HG03520 (cell line): Measurements from ENCODE around the gene RAD51.

Experiments
- ATAC-seq: cut with Tn5 transposase; IDR thresholded peaks from one replicate; pipeline ENCODE4 v1.9.1; 2021; ENCODE audit warnings: mild to moderate bottlenecking, moderate library complexity; ENCODE audit not compliant: unreplicated experiment

Gene RAD51

DNA sequence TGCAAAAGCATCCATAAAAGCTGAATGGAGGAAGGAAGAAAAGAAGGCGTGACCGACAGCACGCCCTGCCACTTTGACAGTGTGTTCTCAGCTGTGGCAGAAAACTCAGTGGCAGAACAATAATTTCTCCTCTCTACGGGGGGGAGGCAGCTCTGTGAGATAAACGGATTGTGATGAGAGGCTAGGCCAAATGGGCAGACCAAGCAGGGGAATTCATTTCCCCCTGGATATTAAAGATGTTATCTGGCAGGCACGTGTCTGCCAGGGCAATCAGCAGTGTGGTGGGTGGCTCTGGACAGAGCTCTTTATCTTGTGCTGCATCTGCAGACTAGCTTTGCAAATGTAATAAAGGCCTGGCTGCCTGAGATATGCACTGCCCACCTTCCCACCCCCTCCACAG, 62.0 kb downstream of the RAD51 start:
- ATAC-seq, result no peak

DNA sequence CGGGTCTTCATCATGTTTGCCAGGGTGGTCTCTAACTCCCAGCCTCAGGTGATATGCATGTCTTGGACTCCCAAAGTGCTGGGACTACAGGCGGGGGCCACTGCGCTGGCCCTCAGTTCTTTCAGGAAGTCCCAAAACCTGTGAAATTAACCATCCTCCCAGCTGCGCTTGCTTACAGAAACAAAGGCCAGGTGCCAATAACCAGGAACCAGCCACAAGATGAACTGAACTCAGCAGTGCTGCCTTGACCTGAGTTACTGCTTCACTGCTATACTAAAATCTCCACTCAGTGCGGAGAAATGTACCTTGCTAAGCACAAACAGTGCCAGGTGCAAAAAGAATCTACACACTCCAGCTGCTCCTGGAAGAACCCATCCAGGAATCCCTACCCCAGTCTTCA, 65.0 kb downstream of the RAD51 start:
- ATAC-seq, result no peak

DNA sequence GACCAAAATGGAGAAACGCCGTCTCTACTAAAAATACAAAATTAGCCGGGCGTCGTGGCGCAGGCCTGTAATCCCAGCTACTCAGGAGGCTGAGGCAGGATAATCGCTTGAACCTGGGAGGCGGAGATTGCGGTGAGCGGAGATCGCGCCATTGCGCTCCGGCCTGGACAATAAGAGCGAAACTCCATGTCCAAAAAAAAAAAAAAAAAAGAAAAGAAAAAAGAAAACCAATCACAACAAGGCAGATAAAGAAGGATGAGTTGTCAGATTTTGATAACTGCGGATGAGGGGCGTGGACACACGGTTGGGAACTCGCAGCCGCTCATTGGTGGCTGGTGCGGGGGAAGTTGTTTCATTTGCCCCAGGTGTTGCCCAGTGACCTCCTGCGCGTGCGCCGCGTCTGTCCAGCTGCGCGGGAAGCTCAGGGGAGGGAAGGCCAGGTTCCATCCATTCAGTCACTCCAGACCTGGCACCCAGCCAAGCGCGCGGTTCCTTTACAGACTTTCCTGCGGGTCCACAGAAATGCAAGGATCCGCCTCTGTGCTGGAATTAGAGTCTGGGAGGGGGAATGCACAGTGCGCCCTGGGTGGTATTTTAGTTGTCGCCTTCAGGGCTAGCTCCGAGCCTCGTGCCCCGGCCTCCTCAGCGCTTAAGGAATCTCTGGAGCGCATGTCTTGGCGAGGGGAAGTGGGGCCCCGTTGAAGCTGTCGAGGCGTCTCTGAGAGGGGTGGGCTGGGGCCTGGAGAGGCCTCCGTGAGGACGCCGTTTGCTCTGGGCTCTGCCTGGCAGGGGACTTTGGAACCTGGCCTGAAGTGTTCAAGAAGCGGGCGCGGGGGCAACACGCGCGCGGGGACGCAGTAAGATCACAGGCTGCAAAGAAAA, 68.2 kb downstream of the RAD51 start:
- ATAC-seq, result peak; percentile 4

DNA sequence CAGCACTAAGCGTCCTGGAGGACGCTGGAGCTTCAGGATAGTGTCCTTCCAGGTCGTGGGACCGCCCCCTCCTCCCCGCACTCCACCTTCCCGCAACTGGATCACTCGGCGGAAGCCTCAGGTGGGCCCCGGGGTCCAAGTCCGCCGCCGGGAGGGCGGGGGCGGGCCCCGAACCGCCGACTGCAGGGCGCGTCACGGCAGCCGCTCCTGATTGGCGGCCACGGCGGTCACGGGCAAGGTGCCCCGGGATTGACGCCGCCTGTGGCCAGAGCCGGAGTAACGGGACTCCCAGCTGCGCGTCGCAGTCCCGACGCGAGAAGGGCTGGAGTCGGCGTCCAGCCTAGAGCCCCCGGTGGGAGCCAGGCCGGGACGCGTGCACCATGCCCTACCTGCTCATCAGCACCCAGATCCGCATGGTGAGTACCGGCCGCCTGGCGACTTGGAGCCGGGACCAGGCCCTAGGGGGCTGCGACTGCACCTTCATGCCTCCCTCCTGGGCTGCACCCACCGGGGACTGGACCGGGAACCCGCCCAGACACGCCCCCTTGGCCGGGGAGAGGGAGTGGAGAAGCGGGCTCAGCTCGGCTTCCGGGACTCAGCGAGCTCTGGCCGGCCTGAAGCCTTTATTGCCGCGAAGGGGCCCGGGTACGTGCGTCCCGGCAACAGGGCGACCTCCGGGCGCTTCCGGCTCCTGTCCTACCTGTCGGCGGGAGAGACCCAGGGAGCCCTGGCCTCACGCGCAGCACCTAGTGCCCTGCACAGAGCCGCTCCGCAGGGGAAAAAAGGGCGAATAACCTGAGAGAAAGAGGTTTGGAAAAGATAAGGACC, 69.0 kb downstream of the RAD51 start, which contains the start of gene GCHFR:
Gene GCHFR (plus strand): TSS at position 268 of the 828 bp plus-strand sequence. CDS start 113 bp downstream, at position 381.
- ATAC-seq, result peak; percentile 58

DNA sequence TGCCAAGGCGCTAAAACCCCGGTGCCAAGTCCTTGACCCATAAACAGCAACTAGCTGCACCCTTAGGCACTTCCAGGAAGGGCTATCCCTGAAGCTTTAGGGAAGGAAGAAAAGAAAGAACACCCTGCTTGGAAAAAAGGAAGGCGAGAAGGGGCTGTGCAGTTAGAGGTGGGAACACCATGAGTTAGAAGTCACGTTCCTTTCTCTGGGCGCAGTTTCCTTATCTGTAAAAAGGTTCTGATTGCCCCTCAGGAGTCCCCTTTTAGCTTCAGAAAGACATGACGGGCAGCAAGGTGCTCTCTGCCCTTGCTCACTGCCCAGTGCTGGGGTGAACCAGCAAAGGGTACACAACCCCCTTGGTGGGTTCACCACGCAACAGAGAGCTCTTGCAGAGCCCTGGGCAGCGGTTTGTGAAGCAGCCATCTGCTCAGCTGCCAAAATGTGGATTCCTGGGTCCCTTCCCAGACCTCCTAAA, 69.7 kb downstream of the RAD51 start:
- ATAC-seq, result no peak

DNA sequence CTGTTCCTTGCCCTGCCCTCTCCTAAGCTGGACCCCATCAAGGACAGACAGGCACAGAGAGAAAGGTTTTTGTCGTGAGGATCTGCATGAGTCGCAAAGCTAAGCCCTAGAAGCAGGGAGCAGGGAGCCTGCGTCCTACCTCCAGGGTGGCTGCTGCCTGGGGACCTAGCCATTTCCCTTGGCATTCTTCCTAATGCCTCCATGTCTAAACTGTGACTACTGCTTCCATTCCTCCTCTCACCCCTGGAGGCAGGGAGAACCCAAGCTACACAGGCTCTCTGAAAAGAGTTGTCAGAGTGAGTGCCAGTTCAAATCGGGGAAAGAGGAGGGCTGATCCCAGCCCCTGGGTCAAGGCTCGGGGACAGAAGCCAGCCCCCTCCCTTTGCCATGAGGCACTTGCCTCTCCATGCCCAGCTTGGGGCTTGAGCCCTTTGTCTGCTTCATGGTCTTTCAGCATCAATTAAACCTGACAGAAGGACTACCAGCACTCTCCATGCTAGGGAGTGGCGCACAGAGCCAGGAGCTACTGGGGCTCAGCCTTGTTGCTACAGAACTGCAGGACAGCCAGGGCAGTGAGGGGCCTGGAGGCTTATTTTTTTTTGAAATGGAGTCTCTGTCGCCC, 71.3 kb downstream of the RAD51 start:
- ATAC-seq, result no peak

DNA sequence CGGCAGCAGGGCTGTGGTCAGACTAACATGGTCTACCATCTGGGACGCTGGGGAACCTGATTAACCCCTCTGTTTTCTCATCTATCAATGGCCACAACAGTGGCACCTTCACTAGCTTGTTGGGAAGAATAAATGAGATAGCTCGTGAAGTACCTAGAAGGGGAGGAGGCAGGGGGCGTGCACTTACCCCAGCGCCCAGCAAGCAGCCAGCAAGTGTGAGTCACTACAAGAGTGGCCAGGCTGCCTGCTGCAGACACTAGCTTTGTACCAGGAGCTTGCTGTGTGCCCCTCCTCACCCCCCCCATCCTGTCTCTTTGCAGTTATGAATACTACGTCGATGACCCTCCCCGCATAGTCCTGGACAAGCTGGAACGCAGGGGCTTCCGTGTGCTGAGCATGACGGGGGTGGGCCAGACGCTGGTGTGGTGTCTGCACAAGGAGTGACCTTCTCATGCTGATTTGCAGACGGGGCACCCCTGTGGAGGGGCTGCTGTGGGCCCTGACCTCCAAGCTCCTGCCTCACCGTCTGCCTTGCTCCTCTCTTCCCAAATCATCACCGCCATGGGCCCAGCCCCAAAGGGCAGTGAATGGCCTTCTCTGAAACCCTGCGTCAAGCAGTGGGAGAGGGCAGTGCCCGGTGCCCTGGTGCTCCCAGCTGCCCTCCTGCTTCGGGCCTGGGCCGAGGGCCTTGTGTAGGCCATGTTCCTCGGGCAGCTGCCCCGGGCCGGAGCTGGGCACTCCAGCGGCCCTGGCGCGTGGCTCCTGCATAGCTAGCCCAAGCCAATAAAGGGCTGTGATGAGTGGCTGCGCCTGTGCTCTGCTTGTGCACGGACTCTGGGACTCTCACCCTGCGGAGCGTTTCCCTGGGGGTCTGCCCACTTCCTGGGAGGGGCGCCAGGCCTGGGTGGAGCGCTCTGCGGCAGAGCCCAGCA, 72.2 kb downstream of the RAD51 start:
- ATAC-seq, result no peak

DNA sequence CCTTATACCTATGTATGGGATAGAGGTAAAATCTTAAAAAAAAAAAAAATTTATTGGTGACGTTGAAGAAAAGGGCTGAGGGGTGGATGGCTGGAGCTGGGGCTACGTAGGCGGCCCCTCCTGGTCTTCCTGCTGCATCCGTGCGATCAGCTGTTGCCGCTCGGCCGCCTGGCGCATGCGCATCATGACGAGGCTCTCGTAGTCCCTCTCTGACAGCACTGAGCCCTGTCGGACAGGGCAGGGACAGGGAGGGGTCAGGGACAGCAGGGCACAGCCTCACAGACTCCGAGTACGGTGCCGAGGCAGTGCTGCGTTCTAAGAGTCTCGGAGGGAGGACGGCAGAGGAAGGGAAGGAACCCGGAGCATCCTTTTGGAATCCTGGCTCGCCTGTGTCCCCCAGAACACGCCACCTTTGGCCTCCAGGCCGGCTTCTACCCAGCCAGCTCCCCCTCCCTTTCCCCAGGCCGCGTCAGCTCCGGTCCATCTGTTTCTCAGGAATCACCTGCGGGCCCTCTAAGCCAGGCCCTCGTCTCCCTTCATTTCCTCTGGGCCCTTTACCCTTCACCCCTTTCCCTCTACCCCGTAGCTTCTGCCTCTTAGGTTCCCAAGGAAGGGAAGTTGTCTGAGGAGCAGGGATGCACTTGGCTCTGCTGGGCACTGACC, 73.0 kb downstream of the RAD51 start:
- no peak for ATAC-seq

DNA sequence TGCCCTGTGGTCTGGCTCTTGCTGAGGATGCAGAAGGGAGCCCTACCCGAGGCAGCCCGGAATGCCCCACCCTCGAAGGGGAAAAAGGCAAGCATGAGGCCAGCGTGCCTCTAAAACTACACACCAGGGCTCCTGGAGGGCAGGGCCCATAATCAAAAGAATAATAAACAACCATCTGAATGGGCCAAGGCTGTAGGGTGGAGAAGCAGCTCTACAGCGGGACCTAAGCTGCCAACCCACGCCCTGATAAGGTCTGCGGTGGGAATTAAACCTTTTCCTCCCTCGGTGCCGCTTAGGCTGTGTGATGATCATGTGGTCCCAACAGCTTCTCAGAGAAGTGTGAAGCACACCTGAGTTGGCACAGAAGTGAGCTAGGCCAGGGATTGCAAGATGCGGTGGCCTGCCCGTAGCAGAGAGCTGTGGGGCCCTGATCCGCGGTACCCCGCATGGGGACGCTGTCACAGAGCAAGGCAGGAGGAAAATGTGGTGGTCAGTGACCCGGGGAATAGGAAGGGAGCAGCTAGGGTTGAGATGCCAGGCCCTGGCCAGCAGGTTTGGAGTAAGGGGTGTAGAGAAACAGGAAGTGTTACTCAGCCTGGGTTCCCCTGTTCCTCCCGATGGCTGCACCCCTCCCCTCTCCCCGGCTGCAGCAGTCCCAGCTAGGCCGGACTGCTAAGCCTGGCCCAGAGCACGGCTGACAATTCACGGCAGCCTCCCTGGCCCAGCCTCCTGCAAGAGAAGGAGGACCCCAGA, 73.7 kb downstream of the RAD51 start:
- no peak for ATAC-seq

DNA sequence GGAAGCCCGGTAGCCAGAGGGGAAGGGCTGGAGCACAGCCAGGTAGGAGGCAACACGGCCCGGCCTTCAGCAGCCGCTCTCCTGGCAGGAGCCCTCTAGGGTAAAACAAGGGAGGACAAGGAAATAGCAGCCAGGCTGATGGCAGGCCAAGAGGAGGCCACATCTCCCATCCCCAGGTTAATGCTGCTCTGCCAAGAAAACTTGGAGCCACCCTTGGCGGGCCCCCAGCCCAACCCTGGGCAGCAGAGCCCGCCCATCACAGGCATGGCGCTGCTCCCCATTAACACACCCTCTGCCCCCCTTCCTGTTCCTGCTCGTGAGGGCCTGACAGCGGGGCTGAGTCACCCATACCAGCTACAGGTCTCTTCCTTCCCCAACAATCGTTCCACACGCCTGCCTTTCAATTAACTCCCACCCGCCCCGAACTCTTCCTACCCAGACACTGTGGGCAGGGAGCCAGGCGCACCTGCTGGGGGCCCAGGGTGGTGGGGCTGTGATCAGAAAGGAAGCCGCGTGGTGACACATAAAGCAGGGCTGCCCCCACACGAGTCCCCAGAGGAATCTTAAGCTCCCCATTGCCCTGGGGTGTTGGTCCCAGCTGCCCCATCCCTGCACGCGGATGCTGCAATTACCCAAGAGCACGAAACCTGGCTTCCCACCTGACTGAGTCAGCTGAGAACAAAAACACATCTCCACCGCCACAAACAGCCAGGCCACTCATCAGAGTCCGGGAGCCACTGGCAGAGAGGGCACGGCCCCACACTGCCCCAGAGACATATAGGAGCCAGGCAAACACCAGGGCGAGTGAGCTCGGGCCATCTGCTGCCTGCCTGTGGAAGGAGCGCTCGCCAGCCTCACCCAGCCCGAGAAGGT, 74.5 kb downstream of the RAD51 start, which contains the start of gene C15orf62:
Gene C15orf62 (plus strand): TSS at position 707 of the 873 bp plus-strand sequence. CDS start 516 bp downstream, outside the sequence.
- ATAC-seq, result no peak

DNA sequence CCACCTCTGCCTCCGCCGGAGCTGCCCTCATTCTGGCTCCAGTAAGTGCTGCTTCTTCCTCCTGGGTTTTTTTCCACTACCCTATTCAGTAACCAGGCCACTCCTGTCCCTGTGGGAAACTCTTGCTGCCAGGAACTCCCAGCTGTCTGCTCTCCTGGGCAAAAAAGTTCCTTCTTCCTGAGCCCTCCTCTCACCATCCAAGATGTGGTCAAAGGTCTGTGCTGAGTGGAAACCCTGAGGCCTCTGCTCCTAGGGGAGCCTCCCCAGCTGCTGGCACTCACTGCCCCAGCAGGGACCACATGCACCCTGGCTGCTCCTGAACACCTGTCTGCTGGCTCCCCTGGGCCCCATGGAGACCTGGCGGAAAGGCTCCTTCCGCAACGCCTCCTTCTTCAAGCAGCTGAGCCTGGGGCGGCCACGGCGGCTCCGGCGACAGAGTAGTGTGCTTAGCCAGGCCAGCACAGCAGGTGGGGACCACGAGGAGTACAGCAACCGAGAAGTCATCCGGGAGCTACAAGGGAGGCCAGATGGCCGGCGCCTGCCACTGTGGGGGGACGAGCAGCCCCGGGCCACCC, 75.3 kb downstream of the RAD51 start:
- ATAC-seq, result no peak

DNA sequence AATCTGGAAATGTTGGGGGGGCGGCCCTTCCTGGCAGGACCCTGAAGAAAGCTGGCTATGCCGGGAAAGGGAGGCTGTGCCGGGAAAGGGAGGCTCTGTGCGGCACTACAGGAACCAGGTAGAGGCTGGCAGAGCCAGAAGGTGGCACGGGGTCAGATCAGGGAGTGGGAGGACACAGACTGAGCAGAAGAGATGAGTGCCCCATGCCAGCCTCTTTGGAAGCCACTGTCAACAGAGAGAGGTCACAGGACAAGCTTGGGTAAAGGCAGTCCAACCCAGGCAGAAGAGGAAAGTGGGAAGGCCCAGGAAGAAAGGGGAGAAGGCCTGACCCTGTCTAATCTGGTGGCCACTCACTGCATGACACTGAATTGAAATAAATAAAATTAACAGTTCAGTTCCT, 76.3 kb downstream of the RAD51 start:
- no peak for ATAC-seq

DNA sequence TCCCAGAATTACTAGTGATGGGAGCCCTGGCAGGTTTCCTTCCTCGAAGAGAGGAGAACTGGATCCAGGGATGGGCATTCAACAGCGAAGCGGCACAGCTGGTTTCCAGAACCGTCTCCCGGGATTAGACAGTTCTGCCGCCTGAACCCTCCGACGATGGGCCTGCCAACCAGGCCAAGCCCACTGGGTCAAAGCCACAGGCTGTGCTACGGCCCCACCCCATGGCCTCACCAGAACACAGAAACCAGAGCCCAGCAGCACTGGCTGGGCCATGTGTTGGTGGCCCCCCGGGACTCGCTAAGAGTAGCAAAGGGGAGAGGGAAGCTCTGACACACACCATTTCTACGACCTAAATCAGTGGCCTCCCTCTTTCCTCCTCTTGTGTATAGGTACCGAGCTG, 77.0 kb downstream of the RAD51 start:
- no peak for ATAC-seq

DNA sequence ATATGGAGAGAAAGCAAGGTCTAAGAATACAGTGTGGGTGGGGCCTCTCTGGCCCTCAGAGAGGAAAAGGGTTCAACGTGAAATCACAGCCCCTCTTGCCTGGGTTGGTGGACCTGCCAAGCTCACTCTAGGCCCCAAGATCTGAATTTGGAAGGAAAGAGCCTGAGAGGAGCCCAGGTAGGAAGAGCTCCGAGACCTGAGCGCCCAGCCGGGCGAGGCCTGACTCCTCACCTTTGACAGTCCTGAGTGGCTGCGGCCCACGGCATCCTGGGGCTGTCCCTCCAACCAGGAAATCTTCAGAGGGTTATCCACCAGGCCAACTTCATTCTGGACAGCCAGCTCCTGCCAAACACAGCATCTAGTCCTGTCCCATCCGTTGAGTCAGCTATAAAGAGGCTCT, 78.5 kb downstream of the RAD51 start:
- no peak for ATAC-seq

DNA sequence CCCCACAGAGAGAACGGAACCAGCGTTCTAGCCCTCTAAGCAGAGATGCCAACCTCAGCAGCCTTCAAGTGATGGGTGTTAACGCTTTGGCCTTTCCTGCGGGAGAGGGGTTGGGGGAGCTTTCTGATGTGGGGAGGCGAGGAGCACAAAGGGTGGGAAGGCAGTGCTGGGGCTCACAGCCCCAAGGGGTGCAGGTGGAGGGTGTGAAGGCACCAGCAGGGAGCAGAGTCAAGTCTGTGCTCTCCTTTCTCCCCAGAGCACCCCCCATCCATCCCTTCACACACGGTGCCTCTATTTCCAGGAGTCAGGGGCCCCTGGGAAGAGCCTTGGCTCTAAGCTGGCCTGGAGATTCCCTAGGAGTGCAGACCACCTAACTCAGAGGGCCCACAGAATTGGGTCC, 78.9 kb downstream of the RAD51 start:
- no peak for ATAC-seq

DNA sequence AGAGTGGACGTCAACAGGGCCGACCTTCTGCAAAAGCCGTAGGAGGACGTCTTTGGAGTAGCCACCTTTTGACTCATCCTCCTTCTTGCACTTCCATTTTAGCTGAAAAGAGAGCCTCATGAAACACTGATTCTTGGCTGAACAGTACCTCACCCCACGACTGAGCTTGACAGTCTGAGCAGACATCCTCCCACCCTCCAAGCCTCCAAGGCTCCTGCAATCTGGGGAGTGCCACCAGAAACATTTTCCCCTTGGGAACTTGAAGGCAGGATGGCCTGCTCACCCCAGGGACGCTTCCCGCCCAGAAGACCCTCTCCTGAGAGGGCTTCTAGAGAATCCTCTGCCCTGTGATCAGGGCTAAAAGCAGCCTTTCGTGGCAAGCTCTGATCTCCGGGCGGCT, 80.0 kb downstream of the RAD51 start:
- no peak for ATAC-seq

DNA sequence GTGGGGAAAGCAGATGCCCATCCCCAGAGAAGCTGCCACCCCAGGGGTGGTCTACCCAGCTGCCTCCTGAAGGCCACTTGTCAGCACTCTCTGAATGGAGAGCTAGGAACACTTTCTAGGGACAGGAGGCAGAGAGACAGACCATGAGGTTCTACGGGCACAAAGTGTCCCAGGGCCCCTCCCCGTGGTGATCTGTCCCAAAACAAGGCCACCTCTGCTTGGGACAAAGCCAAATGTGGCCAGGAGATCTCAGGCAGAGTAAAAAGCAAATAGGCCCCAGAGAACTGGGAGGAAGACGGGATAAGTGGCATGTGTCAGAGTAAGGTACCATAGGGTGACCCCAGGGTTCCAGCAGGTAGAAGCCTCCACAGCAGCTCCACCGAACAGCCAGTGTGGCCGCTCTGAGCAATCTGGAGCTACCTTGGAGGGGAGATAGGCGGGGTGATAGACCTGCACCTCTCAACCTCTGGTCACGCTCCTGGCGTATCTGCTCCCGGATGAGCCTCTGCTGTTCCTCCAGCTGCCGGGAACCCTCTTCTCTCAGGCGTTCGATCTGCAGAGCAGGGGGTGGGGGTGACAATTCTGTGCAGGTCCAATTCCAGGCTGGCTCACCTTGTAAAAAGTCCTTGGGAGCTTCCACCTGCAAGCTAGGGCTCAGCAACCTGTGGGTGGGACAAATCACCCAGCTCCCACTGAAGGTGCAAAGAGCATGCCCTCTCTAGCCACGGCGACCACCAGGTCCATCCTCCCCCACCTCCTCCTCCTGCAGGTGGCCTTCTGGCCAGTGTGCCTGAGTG, 81.0 kb downstream of the RAD51 start:
- ATAC-seq, result no peak
